COLO668 (cell line): ENCODE results near the gene RNF213.
A peak's percentile ranks its signal among the peaks of the same experiment; 100 is the strongest.
"Not testable (repeated sequence)": the region's sequence is repeated elsewhere in the genome, so short reads cannot be mapped to it uniquely, and the experiment has no call there.

Source experiments
- DNase-seq: peaks from one replicate; lab custom pipeline; 2025; ENCODE audit not compliant: unreplicated experiment; lab: John Stamatoyannopoulos, UW

Gene RNF213

DNA sequence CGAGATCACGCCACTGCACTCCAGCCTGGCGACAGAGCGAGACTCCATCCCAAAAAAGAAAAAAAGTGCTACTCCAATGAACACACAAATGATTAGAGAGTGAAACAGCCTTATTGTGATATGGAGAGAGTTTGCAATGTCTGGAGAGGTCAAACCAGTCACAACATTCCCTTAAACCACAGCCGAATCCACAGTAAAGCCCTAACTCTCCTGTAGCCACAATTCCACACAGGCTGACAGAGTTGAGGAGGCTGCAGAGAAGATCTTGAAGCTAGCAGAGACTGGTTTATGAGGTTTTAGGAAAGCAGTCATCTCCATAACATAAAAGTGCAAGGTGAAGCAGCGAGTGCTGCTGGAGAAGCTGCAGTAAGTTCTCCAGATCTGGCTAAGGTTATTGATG lies 6.7 kb downstream of the RNF213 start:
- no peak for DNase-seq

DNA sequence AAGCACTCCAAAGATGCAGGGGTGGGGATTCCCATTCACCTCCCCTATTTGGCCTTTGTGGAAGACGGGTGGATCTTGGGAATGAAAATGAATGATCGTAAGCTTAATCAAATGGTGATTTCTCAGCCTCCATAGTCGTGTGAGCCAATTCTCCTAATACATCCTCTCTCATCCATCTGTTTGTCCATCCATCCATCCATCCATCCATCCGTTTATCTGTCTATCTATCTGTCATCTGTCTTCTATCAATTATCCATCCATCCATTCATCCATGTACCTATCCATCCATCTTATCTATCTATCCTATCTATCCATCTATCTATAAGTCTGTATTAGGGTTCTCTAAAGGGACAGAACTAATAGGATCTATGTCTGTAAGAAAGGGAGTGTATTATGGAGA lies 7.8 kb downstream of the RNF213 start:
- no peak for DNase-seq

DNA sequence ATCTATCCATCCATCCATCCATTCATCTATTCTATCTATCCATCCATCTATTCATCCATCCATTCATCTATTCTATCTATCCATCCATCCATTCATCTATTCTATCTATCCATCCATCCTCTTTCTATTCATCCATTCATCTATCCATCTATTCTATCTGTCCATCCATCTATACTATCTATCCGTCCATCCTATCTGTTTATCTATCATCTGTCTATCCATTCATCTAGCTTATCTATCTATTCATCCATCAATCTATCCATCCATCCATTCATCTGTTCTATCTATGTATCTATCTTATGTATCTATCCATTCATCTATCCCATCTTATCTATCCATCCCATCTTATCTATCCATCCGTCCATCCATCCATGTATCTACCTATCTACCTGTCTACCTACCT lies 8.8 kb downstream of the RNF213 start:
- DNase-seq: no peak

DNA sequence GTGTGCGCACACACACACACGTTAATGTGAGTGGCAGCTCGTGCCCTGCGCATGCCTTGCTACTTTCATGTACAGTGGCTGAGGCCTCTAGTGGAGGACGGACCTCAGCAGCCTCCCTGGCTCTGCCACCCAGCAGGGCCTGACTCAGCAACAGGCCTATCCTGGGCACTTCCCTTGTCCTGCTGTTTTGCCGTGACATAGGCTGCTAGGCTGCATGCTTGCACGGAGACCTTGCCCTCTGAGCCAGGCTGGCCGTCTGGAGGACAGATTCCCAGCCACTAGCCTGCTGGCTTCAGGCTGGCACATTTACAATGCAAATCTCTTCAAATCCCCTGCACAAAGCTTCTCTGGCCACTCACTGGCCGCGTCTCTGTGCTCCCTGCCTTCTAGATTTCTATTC lies 9.5 kb downstream of the RNF213 start:
- no peak for DNase-seq

DNA sequence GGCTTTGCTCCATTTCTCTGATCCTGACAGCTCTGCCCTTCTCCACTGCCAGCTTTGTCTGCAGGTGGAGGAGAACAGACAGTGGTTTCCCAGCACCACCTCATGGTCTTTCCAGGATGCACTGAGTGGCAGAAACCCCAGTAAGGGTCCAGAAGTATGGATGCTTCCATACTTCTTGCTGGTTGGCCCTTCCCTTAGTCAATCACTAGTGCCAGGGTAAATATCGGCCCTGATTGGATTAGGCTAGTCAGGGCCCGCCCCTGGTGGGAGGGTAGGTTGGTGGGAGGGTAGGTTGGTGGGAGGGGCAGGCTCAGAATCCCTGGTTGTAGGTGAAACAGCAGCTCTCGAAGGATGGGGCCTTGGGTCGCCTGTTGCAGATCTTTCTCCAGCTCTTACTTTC lies 10.2 kb downstream of the RNF213 start:
- DNase-seq: peak; percentile 9

DNA sequence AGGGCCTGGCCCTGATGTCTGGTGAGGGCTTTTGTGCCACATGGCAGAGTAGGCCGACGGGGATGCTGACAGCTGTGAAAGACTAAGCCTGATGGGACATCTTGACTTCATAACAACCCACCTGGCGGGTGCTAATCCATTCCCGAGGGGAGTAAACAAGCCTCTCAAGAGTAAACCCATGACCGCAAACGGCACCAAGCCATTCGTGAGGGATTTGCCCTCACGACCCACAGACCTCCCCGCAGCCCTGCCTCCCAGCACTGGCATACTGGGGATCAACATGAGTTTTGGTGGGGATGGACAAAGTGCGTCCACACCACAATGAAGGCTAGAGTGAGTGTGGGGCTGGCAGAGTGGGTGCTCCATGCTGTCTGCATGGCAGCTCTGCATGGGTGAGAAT lies 11.7 kb downstream of the RNF213 start:
- peak; percentile 8 for DNase-seq

DNA sequence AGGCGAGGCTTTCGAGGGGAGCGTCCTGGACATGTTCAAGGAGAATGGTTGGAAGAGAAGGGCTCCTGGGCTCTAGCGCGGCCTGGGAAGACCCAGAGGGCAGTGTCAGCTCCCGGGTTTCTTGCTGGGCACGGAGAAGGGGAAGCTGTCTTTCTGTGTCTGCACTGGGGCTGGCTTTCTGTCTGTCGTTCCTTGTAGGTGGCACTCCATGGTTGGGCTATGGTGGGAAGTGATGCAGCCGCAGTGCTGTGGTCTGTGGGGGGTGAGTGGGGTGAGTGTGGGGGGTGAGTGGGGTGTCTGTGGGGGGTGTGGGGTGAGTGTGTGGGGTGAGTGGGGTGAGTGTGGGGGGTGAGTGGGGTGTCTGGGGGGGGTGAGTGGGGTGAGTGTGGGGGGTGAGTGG lies 13.7 kb downstream of the RNF213 start:
- DNase-seq: no peak

DNA sequence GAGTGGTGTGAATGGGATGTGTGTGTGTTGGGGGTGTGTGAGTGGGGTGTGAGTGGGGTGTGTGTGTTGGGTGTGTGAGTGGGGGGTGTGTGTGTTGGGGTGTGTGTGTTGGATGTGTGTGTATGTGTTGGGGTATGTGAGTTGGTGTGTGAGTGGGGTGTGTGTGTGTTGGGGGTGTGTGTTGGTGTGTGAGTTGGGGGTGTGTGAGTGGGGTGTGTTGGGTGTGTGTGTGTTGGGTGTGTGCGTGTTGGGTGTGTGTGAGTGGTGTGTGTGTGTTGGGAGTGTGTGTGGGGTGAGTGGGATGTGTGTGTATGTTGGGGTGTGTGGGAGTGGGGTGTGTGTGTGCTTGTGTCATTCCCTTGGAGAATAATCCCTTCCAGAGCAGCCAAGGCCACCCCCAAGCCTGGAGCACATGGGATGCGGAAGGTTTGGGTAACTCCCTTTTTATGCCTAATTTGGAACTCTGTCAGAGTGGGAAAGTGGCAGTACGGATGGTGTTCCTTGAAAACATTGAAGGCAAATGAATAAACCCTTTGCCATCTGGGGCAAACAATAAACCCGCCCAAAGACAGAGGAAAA lies 14.3 kb downstream of the RNF213 start:
- DNase-seq: no peak

DNA sequence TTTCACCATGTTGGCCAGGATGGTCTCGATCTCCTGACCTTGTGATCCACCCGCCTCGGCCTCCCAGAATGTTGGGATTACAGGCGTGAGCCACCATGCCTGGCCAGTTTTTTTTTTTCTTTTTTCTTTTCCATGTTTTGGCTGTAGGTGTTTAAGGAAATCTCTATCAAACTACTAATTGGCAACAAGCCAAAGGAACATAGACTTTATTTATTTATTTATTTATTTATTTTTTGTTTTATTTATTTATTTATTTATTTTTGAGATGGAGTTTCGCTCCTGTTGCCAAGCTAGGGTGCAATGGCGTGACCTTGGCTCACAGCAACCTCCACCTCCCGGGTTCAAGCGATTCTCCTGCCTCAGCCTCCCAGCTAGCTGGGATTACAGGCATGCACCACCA lies 15.2 kb downstream of the RNF213 start:
- DNase-seq: not testable (repeated sequence)

DNA sequence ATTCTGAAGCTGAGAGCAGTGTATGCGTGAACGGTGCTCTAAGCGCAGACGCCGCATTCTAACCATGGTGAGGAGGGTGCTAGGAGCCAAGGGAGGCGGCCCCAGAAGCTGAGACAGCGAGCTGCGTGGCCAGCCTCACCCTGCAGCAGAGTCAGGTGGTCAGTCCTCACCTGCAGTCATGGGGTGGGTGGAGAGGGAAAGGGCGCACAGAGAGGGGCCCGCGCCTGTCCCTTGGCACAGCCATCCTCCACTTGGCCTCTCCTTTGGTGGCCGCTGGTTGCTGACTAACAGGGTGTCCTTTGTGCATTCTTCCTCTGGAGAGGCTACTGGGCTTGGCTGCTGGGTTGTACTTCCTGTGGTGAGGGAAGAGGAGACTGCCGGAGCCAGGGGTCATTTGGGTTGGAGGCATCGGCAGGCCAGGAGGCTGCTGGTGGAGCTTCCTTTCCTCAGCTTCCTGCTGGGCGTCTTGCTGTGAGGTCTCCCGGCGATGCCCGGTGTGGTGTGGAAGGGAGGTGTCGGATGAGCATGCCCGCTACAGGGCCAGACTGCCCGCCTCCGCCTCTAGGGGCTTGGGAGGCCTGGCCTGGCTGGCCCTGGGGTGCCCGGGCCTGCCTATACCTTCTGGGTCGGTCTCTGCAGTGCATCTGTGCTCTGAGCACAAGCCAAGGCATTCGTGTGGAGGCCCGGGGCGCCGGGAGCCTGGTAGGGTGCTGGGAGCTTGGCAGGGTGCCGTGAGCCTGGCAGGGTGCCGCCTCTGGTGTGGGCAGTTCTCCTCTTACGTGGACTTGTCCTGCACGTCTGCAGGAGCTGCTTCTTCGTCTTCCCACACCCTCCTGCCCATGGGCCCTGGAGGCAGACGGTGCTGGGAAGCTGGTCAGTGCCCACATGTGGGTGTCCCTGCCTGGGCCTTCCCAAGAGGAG lies 17.4 kb downstream of the RNF213 start:
- no peak for DNase-seq

DNA sequence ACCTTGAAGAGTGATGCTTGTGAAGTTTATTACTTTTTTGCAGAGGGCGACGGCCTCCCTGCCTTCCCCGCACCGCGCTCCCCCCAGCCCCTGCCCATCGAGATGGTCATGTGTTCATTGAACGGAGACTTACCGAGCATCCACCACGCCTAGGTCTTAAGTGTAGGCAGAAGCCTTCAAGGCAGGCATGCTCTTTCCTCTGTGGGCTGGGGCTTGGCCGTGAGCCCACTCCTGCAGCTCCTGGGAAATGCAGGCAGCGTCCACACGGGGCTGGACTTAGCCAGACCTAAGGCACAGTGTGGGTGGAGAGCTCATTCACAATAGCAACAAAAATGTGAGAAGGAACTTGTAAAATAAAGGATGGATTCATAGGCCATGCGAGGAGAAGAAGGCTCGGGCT lies 19.2 kb downstream of the RNF213 start:
- no peak for DNase-seq

DNA sequence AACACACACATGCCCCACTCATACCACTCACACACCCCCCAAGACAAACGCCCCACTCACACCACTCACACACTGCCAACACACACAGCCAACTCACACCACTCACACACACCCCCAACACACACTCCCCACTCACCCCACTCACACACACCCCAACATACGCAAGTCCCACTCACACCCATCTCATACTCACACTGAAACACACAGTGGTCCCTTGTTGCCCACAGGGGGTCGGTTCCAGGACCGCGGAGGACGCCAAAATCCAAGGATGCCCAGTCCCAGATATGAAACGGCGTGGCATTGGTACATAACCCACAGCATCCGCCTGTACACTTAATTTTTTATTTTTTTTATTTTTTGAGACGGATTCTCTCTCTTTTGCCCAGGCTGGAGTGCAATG lies 20.9 kb downstream of the RNF213 start:
- no peak for DNase-seq

DNA sequence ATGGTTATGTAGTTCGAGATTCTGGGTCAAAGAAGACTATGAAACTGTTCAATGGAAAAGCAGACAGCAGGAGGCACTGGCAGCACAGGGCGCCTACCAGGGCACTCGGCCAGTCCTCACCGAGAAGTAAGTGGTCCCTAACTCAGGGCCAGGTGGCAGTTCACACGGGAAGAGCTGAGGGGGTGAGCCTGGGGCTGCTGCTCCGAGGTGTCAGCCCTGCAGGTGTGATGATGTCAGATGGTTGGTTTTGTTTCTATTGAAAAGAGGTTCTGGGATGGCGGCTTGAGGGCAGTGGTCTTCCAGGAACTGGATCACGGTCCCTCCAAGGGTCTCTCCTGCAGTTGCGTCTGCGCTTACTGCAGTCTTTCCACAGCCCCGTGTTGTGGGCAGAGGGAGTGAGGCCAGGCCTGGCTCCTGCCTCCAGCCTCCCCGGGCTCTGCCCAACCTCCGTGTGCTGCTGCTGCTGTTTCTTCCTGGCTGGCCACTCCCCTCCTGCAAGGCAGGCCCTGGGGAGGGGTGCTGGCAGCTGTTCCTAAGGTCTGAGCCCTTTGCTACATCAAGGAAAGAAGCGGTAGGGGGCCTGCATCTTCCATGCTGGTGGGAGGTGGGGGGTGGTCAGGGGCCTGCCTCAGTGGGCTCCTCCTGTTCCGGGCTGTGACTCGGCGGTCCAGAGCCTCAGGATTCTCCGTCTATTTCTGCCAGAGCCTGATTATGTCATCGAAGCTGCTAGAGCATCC lies 22.6 kb downstream of the RNF213 start:
- DNase-seq: no peak

DNA sequence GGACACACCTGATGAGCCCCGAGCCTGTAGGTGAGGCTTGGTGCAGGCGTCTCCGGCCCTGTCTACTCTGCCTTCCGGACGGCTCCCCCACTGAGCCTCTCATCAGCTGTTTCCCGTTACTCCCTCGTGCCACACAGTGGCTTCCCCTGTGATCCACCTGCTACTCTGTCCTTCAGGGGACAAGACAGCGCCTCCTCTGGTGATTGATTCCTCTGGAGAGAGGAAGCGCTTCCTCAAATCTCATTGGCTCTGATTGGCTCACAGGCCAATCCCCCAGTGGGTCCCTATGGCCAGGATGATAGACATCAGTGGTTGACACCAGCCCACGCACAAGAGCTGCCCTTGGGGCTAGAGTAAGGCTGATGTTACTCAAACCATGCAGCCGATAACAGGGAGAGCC lies 24.0 kb downstream of the RNF213 start:
- no peak for DNase-seq

DNA sequence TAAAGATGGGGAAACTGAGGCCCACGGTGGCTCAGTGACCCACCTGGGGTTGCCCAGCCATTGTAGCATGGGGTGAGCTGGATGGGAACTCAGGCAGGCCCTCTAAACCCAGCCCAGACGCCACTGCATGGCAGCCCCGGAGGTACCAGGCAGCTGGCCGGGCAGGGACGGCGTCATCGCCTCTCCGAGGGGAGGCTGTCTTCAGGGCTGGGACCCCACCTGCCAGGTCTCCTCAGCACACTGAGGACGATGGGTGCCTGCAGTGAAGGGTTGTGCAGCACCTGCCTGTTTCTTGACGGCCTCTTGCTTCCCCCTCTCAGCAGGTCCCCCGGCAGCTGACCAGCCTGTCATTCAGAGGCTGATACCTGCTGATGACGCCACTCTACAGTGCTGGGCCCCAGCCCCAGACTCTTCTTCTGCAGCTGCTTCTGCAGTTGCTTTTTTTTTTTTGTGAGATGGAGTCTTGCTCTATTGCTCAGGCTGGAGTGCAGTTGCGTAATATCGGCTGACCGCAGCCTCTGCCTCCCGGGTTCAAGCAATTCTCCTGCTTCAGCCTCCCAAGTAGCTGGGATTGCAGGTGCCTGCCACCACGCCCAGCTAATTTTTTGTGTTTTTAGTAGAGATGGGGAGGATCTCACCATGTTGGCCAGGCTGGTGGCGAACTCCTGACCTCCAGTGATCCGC lies 24.7 kb downstream of the RNF213 start:
- no peak for DNase-seq

DNA sequence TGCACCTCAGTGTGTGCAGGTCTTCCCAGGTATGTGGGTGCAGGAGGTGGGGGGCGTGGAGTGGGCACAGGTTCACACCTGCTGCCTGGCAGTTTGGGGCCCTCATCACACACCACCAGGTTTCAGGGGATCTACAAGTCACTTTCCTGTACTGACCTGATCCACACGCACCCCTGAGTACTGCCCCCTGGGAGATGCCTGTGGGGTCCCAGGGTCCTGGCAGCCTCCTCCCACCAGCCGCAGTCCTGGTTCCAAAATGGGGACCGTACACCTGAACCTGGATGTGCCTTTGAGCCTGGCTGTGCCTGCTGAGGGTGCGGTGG lies 25.9 kb downstream of the RNF213 start:
- no peak for DNase-seq

DNA sequence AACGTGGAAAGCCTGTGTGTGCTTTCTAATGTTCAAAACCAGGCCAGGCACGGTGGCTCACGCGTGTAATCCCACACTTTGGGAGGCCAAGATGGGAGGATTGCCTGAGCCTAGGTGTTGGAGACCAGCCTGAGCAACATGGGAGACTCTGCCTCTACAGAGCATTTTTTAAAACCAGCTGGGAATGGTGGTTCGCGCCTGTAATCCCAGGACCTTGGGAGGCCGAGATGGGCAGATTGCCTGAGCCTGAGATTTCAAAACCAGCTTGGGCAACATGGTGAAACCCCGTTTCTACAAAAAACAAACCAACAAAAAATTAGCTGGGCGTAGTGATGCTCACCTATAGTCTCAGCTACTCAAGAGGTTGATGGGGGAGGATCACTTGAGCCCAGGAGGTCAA lies 26.4 kb downstream of the RNF213 start:
- DNase-seq: no peak

DNA sequence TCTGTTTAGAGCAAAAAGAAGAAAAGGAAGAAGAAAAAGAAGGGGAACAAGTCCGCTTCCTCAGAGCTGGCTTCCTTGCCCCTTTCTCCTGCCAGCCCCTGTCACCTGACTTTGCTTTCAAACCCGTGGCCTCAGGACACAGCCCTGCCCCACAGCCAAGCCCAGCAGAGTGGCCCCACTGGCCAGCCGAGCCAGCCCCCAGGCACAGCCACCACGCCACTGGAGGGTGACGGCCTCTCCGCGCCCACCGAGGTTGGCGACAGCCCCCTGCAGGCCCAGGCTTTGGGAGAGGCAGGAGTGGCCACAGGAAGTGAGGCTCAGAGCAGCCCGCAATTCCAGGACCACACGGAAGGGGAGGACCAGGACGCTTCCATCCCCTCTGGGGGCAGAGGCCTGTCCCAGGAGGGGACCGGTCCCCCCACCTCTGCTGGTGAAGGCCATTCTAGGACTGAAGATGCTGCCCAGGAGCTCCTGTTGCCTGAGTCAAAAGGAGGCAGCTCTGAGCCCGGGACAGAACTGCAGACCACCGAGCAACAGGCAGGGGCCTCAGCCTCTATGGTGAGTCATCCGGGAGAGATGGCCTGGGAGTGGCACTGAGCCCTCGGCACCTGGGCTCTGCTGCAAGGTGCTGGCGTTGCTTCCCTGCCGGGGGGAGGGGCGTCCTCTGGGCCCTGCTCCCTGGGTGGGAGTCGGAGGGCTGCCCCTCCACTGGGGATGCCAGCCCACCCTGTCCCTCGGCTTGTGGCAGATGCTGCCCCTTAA lies 27.3 kb downstream of the RNF213 start:
- no peak for DNase-seq

DNA sequence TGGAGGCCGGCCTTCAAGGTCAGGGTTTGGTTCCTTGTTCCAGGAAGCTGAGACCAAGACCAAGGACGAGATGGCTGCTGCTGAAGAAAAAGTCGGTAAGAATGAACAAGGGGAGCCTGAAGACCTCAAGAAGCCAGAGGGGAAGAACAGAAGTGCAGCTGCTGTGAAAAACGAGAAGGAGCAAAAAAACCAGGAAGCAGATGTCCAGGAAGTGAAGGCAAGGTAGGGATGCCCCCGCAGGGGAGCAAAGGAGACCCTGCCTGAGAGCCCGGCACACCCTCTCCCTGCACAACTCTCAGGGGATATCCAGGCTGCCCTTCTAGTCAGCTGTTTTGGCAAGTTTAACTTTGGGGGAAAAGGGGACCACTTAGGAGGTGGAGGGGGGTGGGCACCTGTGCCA lies 29.0 kb downstream of the RNF213 start:
- DNase-seq: no peak

DNA sequence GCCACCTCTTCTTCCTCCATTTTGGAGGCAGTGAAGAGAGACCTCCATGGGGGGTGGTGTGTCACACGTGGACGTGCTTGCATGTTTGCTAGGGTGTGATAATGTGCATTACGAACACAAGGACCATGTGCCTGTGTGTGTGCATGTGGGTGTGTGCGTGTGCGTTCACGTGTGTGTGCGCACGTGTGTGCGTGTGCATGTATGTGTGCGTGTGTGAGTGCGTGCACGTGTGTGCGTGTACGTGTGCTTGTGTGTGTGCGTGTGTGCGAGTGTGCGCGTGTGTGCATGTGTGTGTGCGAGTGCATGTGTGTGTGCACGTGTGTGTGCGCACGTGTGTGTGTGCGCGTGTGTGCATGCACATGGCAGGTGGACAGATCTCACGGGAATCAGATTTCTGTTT lies 29.5 kb downstream of the RNF213 start:
- DNase-seq: no peak

DNA sequence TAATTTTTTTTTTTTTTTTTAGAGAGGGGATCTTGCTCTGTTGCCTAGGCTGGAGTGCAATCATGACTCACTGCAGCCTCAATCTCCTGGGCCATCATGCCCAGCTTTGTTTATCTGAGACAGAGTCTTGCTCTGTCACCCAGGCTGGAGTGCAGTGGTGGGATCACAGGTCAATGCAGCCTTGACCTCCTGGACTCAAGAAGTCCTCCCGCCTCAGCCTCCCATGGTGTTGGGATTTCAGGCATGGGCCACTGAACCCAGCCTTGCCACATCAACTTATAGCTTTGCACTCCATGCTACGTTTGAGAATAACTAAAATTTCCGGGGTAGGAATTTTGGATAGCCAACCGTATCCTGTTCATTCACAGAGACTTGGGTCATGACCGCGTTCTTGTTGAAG lies 30.6 kb downstream of the RNF213 start:
- DNase-seq: no peak
